SJCRH30 (cell line): ENCODE results near the gene AMACR. TPM values are rescaled to one million over a fixed set of nuclear protein-coding genes. Genes with fewer than 3 reads are reported as not detected.
"Not testable (repeated sequence)": the region's sequence is repeated elsewhere in the genome, so short reads cannot be mapped to it uniquely, and the experiment has no call there.

Experiments
- DNase-seq, 2 experiments: peaks; one replicate each; pipeline ENCODE4 v3.0.0-alpha.2; 2015 to 2020
- H3K27ac ChIP-seq: fragments of 250-450 bp; sonication (Bioruptor Pico); 2 replicates; pipeline ENCODE4 v1.5.1; 2020; ENCODE audit warnings: mild to moderate bottlenecking, moderate library complexity
- H3K27me3 ChIP-seq: fragments of 250-450 bp; sonication (Bioruptor Pico); 2 replicates; pipeline ENCODE4 v1.5.1; 2020; ENCODE audit warnings: mild to moderate bottlenecking, moderate library complexity
- H3K36me3 ChIP-seq: fragments of 250-450 bp; sonication (Bioruptor Pico); 2 replicates; pipeline ENCODE4 v1.5.1; 2020; ENCODE audit warnings: mild to moderate bottlenecking, moderate library complexity
- H3K4me1 ChIP-seq: fragments of 250-450 bp; sonication (Bioruptor Pico); 2 replicates; pipeline ENCODE4 v1.5.1; 2020; ENCODE audit warnings: mild to moderate bottlenecking, moderate library complexity
- H3K4me3 ChIP-seq: fragments of 250-450 bp; sonication (Bioruptor Pico); 2 replicates; pipeline ENCODE4 v1.5.1; 2020; ENCODE audit warnings: mild to moderate bottlenecking, moderate library complexity
- H3K9me3 ChIP-seq: fragments of 250-450 bp; sonication (Bioruptor Pico); replicated peaks from 2 replicates; pipeline ENCODE4 v1.5.1; 2020; ENCODE audit warnings: mild to moderate bottlenecking, moderate library complexity
- total RNA-seq: library from RNA; depleted of rRNA; stranded (reverse); fragments of >200 nt; shearing (Covaris generic); gene quantifications from 2 replicates; pipeline ENCODE4 v1.2.3, GENCODE V29; 2014

Gene AMACR
- total RNA-seq, 1 experiment from 2014 or later = 9.5 TPM

- H3K4me3 ChIP-seq = peak overlapping the region; percentile 28; the same call in 1 of the 2 replicates
- no peaks in the 10 kb centered on the region for H3K9me3 ChIP-seq
- no peaks in the 10 kb centered on the region for H3K36me3 ChIP-seq
- no peaks in the 10 kb centered on the region for H3K27me3 ChIP-seq
- H3K27ac ChIP-seq = no peak overlapping the region; the same call in 1 of the 2 replicates
- DNase-seq = no peak
- peaks cover 44% of the 10 kb centered on the region for H3K4me1 ChIP-seq
Observed at GRCh38 chr5:34042321-34042720, 34.5 kb upstream of the AMACR start.

- DNase-seq = no peak
- H3K4me3 ChIP-seq = no peak overlapping the region
- no peak overlapping the region for H3K27ac ChIP-seq
- no peaks in the 10 kb centered on the region for H3K9me3 ChIP-seq
- peaks cover 49% of the 10 kb centered on the region for H3K4me1 ChIP-seq
- no peaks in the 10 kb centered on the region for H3K36me3 ChIP-seq
- H3K27me3 ChIP-seq = no peaks in the 10 kb centered on the region
Observed at GRCh38 chr5:34041247-34041972, 33.6 kb upstream of the AMACR start.

GRCh38 chr5:34040472-34040871 lies 32.6 kb upstream of the AMACR start:
- Histone ChIP-seq H3K4me1 (peaks cover 49% of the 10 kb centered on the region), H3K4me3 (no peak overlapping the region), H3K9me3 (no peaks in the 10 kb centered on the region), H3K27me3 (no peaks in the 10 kb centered on the region), H3K36me3 (no peaks in the 10 kb centered on the region), H3K27ac (no peak overlapping the region; the same call in 1 of the 2 replicates)
- peak; percentile 43 to 47 for DNase-seq

GRCh38 chr5:34039398-34040157 lies 31.7 kb upstream of the AMACR start:
- Histone ChIP-seq H3K27ac (no peak overlapping the region; the same call in 1 of the 2 replicates), H3K9me3 (no peaks in the 10 kb centered on the region), H3K4me3 (no peak overlapping the region), H3K27me3 (no peaks in the 10 kb centered on the region), H3K36me3 (no peaks in the 10 kb centered on the region), H3K4me1 (peaks cover 49% of the 10 kb centered on the region)
- no peak for DNase-seq

- Histone ChIP-seq H3K9me3 (no peaks in the 10 kb centered on the region), H3K4me3 (no peak overlapping the region), H3K36me3 (no peaks in the 10 kb centered on the region), H3K27me3 (no peaks in the 10 kb centered on the region), H3K4me1 (peaks cover 49% of the 10 kb centered on the region), H3K27ac (no peak overlapping the region)
- DNase-seq = no peak
Observed at GRCh38 chr5:34038838-34039237, 31.0 kb upstream of the AMACR start.

GRCh38 chr5:34038390-34038789 lies 30.5 kb upstream of the AMACR start:
- Histone ChIP-seq H3K27me3 (no peaks in the 10 kb centered on the region), H3K4me1 (peaks cover 45% of the 10 kb centered on the region), H3K36me3 (no peaks in the 10 kb centered on the region), H3K27ac (no peak overlapping the region), H3K4me3 (no peak overlapping the region), H3K9me3 (no peaks in the 10 kb centered on the region)
- no peak for DNase-seq

- Histone ChIP-seq H3K4me3 (no peak overlapping the region), H3K36me3 (no peaks in the 10 kb centered on the region), H3K27ac (no peak overlapping the region), H3K9me3 (no peaks in the 10 kb centered on the region), H3K4me1 (peaks cover 39% of the 10 kb centered on the region), H3K27me3 (no peaks in the 10 kb centered on the region)
- DNase-seq = peak in 1 of 2 experiments; percentile 24
Observed at GRCh38 chr5:34037726-34038125, 29.9 kb upstream of the AMACR start.

- H3K4me1 ChIP-seq = peaks cover 23% of the 10 kb centered on the region
Observed at GRCh38 chr5:34035756-34036155, 27.9 kb upstream of the AMACR start.

GRCh38 chr5:34034534-34035327 lies 26.9 kb upstream of the AMACR start:
- Histone ChIP-seq H3K4me3 (no peak overlapping the region), H3K4me1 (peaks cover 18% of the 10 kb centered on the region), H3K27me3 (no peaks in the 10 kb centered on the region), H3K27ac (no peak overlapping the region), H3K36me3 (no peaks in the 10 kb centered on the region), H3K9me3 (no peaks in the 10 kb centered on the region)
- DNase-seq = no peak

More at GRCh38 chr5:34035756-34036155, 27.9 kb upstream of the AMACR start:
- Histone ChIP-seq H3K4me3 (no peak overlapping the region), H3K27me3 (no peaks in the 10 kb centered on the region), H3K27ac (no peak overlapping the region), H3K9me3 (no peaks in the 10 kb centered on the region), H3K36me3 (no peaks in the 10 kb centered on the region)
- DNase-seq = no peak

GRCh38 chr5:34031966-34032365 lies 24.1 kb upstream of the AMACR start:
- Histone ChIP-seq H3K9me3 (no peaks in the 10 kb centered on the region), H3K36me3 (no peaks in the 10 kb centered on the region), H3K4me1 (peaks cover 1% of the 10 kb centered on the region; the same call in 1 of the 2 replicates), H3K4me3 (no peak overlapping the region), H3K27me3 (no peaks in the 10 kb centered on the region), H3K27ac (no peak overlapping the region)
- DNase-seq = no peak

- H3K4me1 ChIP-seq = no peaks in the 10 kb centered on the region
- no peaks in the 10 kb centered on the region for H3K27me3 ChIP-seq
- no peak for DNase-seq
- H3K9me3 ChIP-seq = no peaks in the 10 kb centered on the region
- H3K27ac ChIP-seq = no peak overlapping the region
- H3K36me3 ChIP-seq = no peaks in the 10 kb centered on the region
- H3K4me3 ChIP-seq = no peak overlapping the region
Observed at GRCh38 chr5:34031117-34031516, 23.3 kb upstream of the AMACR start.

- DNase-seq, H3K27me3 ChIP-seq, H3K4me1 ChIP-seq, H3K27ac ChIP-seq, H3K9me3 ChIP-seq, H3K36me3 ChIP-seq, H3K4me3 ChIP-seq: not testable (repeated sequence)
Observed at GRCh38 chr5:34030585-34030984, 22.7 kb upstream of the AMACR start.

- no peaks in the 10 kb centered on the region for H3K9me3 ChIP-seq
- H3K4me1 ChIP-seq = no peaks in the 10 kb centered on the region
- no peaks in the 10 kb centered on the region for H3K27me3 ChIP-seq
- no peaks in the 10 kb centered on the region for H3K36me3 ChIP-seq
- no peak overlapping the region for H3K4me3 ChIP-seq
- no peak overlapping the region for H3K27ac ChIP-seq
- no peak for DNase-seq
Observed at GRCh38 chr5:34030048-34030447, 22.2 kb upstream of the AMACR start.

- no peaks in the 10 kb centered on the region for H3K9me3 ChIP-seq
- no peak overlapping the region for H3K27ac ChIP-seq
- no peak for DNase-seq
- H3K4me3 ChIP-seq = no peak overlapping the region
- H3K36me3 ChIP-seq = no peaks in the 10 kb centered on the region
- H3K27me3 ChIP-seq = no peaks in the 10 kb centered on the region
- H3K4me1 ChIP-seq = no peaks in the 10 kb centered on the region
Observed at GRCh38 chr5:34028349-34028748, 20.5 kb upstream of the AMACR start.
